NCI-H187 treated with DMSO at 0.1 percent for 48 hours (cell line): ENCODE measurements around the gene HS6ST1.

Experiments used
- DNase-seq: peaks from one replicate; lab custom pipeline; 2025; lab: John Stamatoyannopoulos, UW

HS6ST1 gene

GRCh38 chr2:128298846-128299507, 19.7 kb downstream of the HS6ST1 start:
- DNase-seq = no peak

GRCh38 chr2:128298286-128298685, 20.4 kb downstream of the HS6ST1 start:
- DNase-seq = no peak

- no peak for DNase-seq
Observed at GRCh38 chr2:128293870-128294455, 24.7 kb downstream of the HS6ST1 start.

- DNase-seq = no peak
Observed at GRCh38 chr2:128293426-128293755, 25.3 kb downstream of the HS6ST1 start.

GRCh38 chr2:128292599-128293425, 25.9 kb downstream of the HS6ST1 start:
- no peak for DNase-seq

GRCh38 chr2:128291844-128292598, 26.6 kb downstream of the HS6ST1 start:
- DNase-seq = no peak

- DNase-seq = no peak
Observed at GRCh38 chr2:128291161-128291843, 27.4 kb downstream of the HS6ST1 start.

GRCh38 chr2:128290356-128290755, 28.3 kb downstream of the HS6ST1 start:
- no peak for DNase-seq

GRCh38 chr2:128289439-128289838, 29.2 kb downstream of the HS6ST1 start:
- DNase-seq = no peak

- DNase-seq = no peak
Observed at GRCh38 chr2:128288781-128289180, 29.9 kb downstream of the HS6ST1 start.

- no peak for DNase-seq
Observed at GRCh38 chr2:128287780-128288735, 30.6 kb downstream of the HS6ST1 start.

GRCh38 chr2:128286905-128287779, 31.5 kb downstream of the HS6ST1 start:
- DNase-seq = no peak

- DNase-seq = no peak
Observed at GRCh38 chr2:128286011-128286721, 32.5 kb downstream of the HS6ST1 start.

- DNase-seq = no peak
Observed at GRCh38 chr2:128285329-128285931, 33.2 kb downstream of the HS6ST1 start.

GRCh38 chr2:128284841-128285240, 33.8 kb downstream of the HS6ST1 start:
- no peak for DNase-seq

- DNase-seq = no peak
Observed at GRCh38 chr2:128284037-128284441, 34.6 kb downstream of the HS6ST1 start.

- no peak for DNase-seq
Observed at GRCh38 chr2:128282976-128283810, 35.5 kb downstream of the HS6ST1 start.
